GM23248 (cell line): ENCODE results near the gene JARID2. TPM values are rescaled to one million over a fixed set of nuclear protein-coding genes. Genes with fewer than 3 reads are reported as not detected.

Experiments used
- DNase-seq: peaks from one replicate; pipeline ENCODE4 v3.0.0-alpha.2; 2015
- H2AFZ ChIP-seq: fragments of 200-600 bp; sonication (generic); 2 replicates; pipeline ENCODE4 v1.6.1; 2016; ENCODE audit warnings: antibody characterized with exemption
- H3F3A ChIP-seq: fragments of 200-600 bp; sonication (generic); 2 replicates; pipeline ENCODE4 v1.6.1; 2016; ENCODE audit warnings: mild to moderate bottlenecking, antibody characterized with exemption, mixed run types; ENCODE audit not compliant: insufficient read depth
- H3K27ac ChIP-seq: fragments of 200-600 bp; sonication (generic); 2 replicates; pipeline ENCODE4 v1.5.1; 2016; ENCODE audit warnings: mild to moderate bottlenecking
- H3K27me3 ChIP-seq: fragments of 200-600 bp; sonication (generic); replicated peaks from 2 replicates; pipeline ENCODE4 v1.6.1; 2016; ENCODE audit warnings: mild to moderate bottlenecking; ENCODE audit not compliant: insufficient read depth
- H3K36me3 ChIP-seq: fragments of 200-600 bp; sonication (generic); 2 replicates; pipeline ENCODE4 v1.6.1; 2016; ENCODE audit warnings: low read depth, mild to moderate bottlenecking
- H3K4me1 ChIP-seq: fragments of 200-600 bp; sonication (generic); 2 replicates; pipeline ENCODE4 v1.6.1; 2016; ENCODE audit warnings: mild to moderate bottlenecking; ENCODE audit not compliant: insufficient read depth
- H3K4me2 ChIP-seq: fragments of 200-600 bp; sonication (generic); one replicate; pipeline ENCODE4 v1.6.1; 2016; ENCODE audit warnings: mild to moderate bottlenecking; ENCODE audit not compliant: unreplicated experiment
- H3K4me3 ChIP-seq: fragments of 200-600 bp; sonication (generic); 2 replicates; pipeline ENCODE4 v1.5.1; 2016; ENCODE audit warnings: mild to moderate bottlenecking
- H3K79me2 ChIP-seq: fragments of 200-600 bp; sonication (generic); 2 replicates; pipeline ENCODE4 v1.6.1; 2016; ENCODE audit warnings: mild to moderate bottlenecking; ENCODE audit not compliant: insufficient read depth
- H3K9ac ChIP-seq: fragments of 200-600 bp; sonication (generic); 2 replicates; pipeline ENCODE4 v1.6.1; 2016; ENCODE audit warnings: mild to moderate bottlenecking
- H3K9me2 ChIP-seq: fragments of 200-600 bp; sonication (generic); 2 replicates; pipeline ENCODE4 v1.6.1; 2016; ENCODE audit warnings: mixed run types, mild to moderate bottlenecking, moderate library complexity; ENCODE audit not compliant: insufficient read depth
- H3K9me3 ChIP-seq: fragments of 200-600 bp; sonication (generic); one replicate; pipeline ENCODE4 v1.6.1; 2017; ENCODE audit warnings: low read depth
- H4K20me1 ChIP-seq: fragments of 200-600 bp; sonication (generic); 2 replicates; pipeline ENCODE4 v1.6.0; 2016; ENCODE audit not compliant: insufficient read depth
- EZH2 ChIP-seq: fragments of 200-600 bp; sonication (generic); IDR thresholded peaks from 2 replicates; pipeline ENCODE4 v1.6.1; 2018; ENCODE audit warnings: antibody characterized with exemption, mild to moderate bottlenecking; ENCODE audit not compliant: insufficient read depth, poor library complexity, severe bottlenecking
- EZH2phosphoT487 ChIP-seq: fragments of 200-600 bp; sonication (generic); IDR thresholded peaks from 2 replicates; pipeline ENCODE4 v1.6.1; 2018; ENCODE audit warnings: antibody characterized with exemption, moderate library complexity, mild to moderate bottlenecking, low read depth; ENCODE audit not compliant: insufficient read depth
- WGBS, 2 experiments: methylation state at CpG; one replicate each; pipeline ENCODE4 v1.1.6; 2015 to 2017; ENCODE audit warnings: low lambda C conversion rate in 2 of 2, low coverage in 1 of 2; ENCODE audit errors: missing lambda C conversion rate in 2 of 2; 5-methylcytosine and 5-hydroxymethylcytosine counted together
- in situ Hi-C: fragments of 300-500 bp; cut with MboI; formaldehyde crosslinking; loops from 2 replicates; pipeline ENCODE4 v1.15.0; 2020
- polyA plus RNA-seq: library from polyadenylated mRNA; unstranded; fragments of >200 nt; fragmentation: Nextera tagmentation; extraction: Ambion mirVana; gene quantifications from 2 replicates; pipeline ENCODE4 v1.2.1, GENCODE V29; 2016
- total RNA-seq: library from RNA; depleted of rRNA; stranded (reverse); fragments of >200 nt; shearing (Covaris generic); gene quantifications from 2 replicates; pipeline ENCODE4 v1.2.3, GENCODE V29; 2014

JARID2 gene
- total and polyA plus RNA-seq, 2 experiments from 2014 or later = 3.9 to 9.3 TPM

GRCh38 chr6:15535495-15536197 is 289.8 kb downstream of the JARID2 start:
- Histone ChIP-seq H3K4me1 (no peaks in the 10 kb centered on the region), H3K27ac (no peak overlapping the region), H3K79me2 (no peaks in the 10 kb centered on the region), H3K4me3 (no peak overlapping the region), H3K9ac (no peak overlapping the region), H3K27me3 (no peaks in the 10 kb centered on the region), H3K9me2 (no peaks in the 10 kb centered on the region), H3K4me2 (no peak overlapping the region), H2AFZ (no peak overlapping the region), H4K20me1 (no peaks in the 10 kb centered on the region), H3K9me3 (no peaks in the 10 kb centered on the region), H3K36me3 (no peaks in the 10 kb centered on the region), H3F3A (no peaks in the 10 kb centered on the region)
- whole genome bisulfite sequencing, 2 experiments = 81 to 83% methylated on average over 3 of the region's 3 CpGs
- no peak for TF ChIP-seq EZH2phosphoT487
- no peak for TF ChIP-seq EZH2
- in situ Hi-C loops = no loop called here
- DNase-seq = no peak

- DNase-seq = no peak
- H3K4me3 ChIP-seq = no peak overlapping the region
- no peaks in the 10 kb centered on the region for H3F3A ChIP-seq
- H3K4me1 ChIP-seq = no peaks in the 10 kb centered on the region
- in situ Hi-C loops = no loop called here
- H4K20me1 ChIP-seq = no peaks in the 10 kb centered on the region
- no peaks in the 10 kb centered on the region for H3K9me2 ChIP-seq
- H3K27ac ChIP-seq = no peak overlapping the region
- WGBS, 2 experiments = 62 to 66% methylated on average over 4 of the region's 4 CpGs
- no peak overlapping the region for H3K4me2 ChIP-seq
- no peak overlapping the region for H3K9ac ChIP-seq
- H3K27me3 ChIP-seq = no peaks in the 10 kb centered on the region
- H2AFZ ChIP-seq = no peak overlapping the region
- H3K79me2 ChIP-seq = no peaks in the 10 kb centered on the region
- no peak for TF ChIP-seq EZH2
- TF ChIP-seq EZH2phosphoT487 = no peak
- no peaks in the 10 kb centered on the region for H3K9me3 ChIP-seq
- no peaks in the 10 kb centered on the region for H3K36me3 ChIP-seq
Measured at GRCh38 chr6:15536198-15536955, 290.5 kb downstream of the JARID2 start.

GRCh38 chr6:15538106-15538505 is 292.2 kb downstream of the JARID2 start:
- no peaks in the 10 kb centered on the region for H3K9me3 ChIP-seq
- TF ChIP-seq EZH2 = no peak
- no peak for TF ChIP-seq EZH2phosphoT487
- H3K27ac ChIP-seq = no peak overlapping the region
- no peaks in the 10 kb centered on the region for H3K79me2 ChIP-seq
- H3K9me2 ChIP-seq = no peaks in the 10 kb centered on the region
- in situ Hi-C loops = no loop called here
- no peak overlapping the region for H3K4me3 ChIP-seq
- no peak overlapping the region for H3K4me2 ChIP-seq
- no peaks in the 10 kb centered on the region for H3K4me1 ChIP-seq
- H3F3A ChIP-seq = no peaks in the 10 kb centered on the region
- WGBS, 2 experiments = 92% methylated on average over 5 of the region's 5 CpGs
- no peaks in the 10 kb centered on the region for H4K20me1 ChIP-seq
- H3K9ac ChIP-seq = no peak overlapping the region
- DNase-seq = no peak
- no peak overlapping the region for H2AFZ ChIP-seq
- H3K36me3 ChIP-seq = no peaks in the 10 kb centered on the region
- H3K27me3 ChIP-seq = no peaks in the 10 kb centered on the region

- H3K27me3 ChIP-seq = no peaks in the 10 kb centered on the region
- H3K9ac ChIP-seq = no peak overlapping the region
- DNase-seq = no peak
- no peaks in the 10 kb centered on the region for H3K79me2 ChIP-seq
- in situ Hi-C loops = no loop called here
- H2AFZ ChIP-seq = no peak overlapping the region
- H3K4me2 ChIP-seq = no peak overlapping the region
- TF ChIP-seq EZH2 (no peak), EZH2phosphoT487 (no peak)
- H3K36me3 ChIP-seq = no peaks in the 10 kb centered on the region
- H3K27ac ChIP-seq = no peak overlapping the region
- WGBS, 2 experiments = 93 to 97% methylated on average over 9 of the region's 9 CpGs
- no peaks in the 10 kb centered on the region for H3K9me2 ChIP-seq
- H3K9me3 ChIP-seq = no peaks in the 10 kb centered on the region
- no peak overlapping the region for H3K4me3 ChIP-seq
- H3K4me1 ChIP-seq = no peaks in the 10 kb centered on the region
- H4K20me1 ChIP-seq = no peaks in the 10 kb centered on the region
- no peaks in the 10 kb centered on the region for H3F3A ChIP-seq
Measured at GRCh38 chr6:15538766-15539495, 293.1 kb downstream of the JARID2 start.
